PFSK-1 (cell line): ENCODE results near the gene FYN.

ENCODE experiments used
- FOXP2 ChIP-seq: optimal IDR thresholded peaks from 2 replicates; pipeline ENCODE3; 2011; ENCODE audit warnings: borderline replicate concordance, control low read depth, inconsistent platforms; ENCODE audit not compliant: insufficient read depth; ENCODE audit errors: extremely low read length, extremely low read depth
- POLR2AphosphoS5 ChIP-seq: IDR thresholded peaks from 2 replicates; pipeline ENCODE4 v1.6.1; 2012; ENCODE audit warnings: low read depth, mild to moderate bottlenecking, control low read depth, low read length, moderate library complexity
- SIN3A ChIP-seq: IDR thresholded peaks from 2 replicates; pipeline ENCODE4 v1.6.1; 2012; ENCODE audit warnings: mild to moderate bottlenecking, low read length, moderate library complexity, borderline replicate concordance; ENCODE audit not compliant: insufficient read depth
- TAF1 ChIP-seq: IDR thresholded peaks from 2 replicates; pipeline ENCODE4 v1.6.1; 2012; ENCODE audit warnings: low read length, control low read depth, borderline replicate concordance; ENCODE audit not compliant: insufficient read depth
- TF ChIP-seq, protein P1 (sequence below), 2 experiments: IDR thresholded peaks; 2 replicates each; pipeline versions ENCODE4 v1.6.1 to v1.8.0; 2011 to 2012; ENCODE audit warnings: low read depth in 2 of 2, low read length in 2 of 2, control low read depth in 1 of 2, inconsistent platforms in 1 of 2, mild to moderate bottlenecking in 1 of 2, moderate library complexity in 1 of 2; ENCODE audit not compliant: insufficient read depth in 1 of 2

Gene FYN

DNA sequence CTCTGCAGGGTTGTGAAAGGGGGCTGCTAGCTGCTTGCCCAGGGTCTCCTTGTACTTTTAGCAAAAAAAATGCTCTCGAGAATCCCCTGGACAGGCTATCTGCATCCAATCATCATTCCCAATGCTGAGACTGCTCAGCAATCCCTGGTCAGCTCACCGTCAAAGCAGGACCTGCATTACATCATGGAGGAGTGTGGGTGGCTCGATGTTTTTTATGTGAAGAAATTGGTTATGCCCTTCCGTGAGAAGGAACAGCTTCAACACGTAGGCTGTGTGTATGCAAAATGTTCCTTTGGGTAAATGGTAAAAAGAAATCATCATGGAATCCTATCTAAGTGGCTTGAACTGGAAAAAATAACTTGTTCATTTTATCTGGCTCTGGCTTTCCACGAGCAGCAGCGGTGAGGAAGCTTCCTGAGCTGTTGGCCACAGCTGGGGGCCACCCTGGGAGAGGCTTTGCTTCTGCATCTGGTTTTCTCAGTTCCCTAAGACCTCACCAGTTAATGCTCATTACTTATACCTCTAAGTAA is 111.4 kb downstream of the FYN start:
- TF ChIP-seq, protein P1, sequence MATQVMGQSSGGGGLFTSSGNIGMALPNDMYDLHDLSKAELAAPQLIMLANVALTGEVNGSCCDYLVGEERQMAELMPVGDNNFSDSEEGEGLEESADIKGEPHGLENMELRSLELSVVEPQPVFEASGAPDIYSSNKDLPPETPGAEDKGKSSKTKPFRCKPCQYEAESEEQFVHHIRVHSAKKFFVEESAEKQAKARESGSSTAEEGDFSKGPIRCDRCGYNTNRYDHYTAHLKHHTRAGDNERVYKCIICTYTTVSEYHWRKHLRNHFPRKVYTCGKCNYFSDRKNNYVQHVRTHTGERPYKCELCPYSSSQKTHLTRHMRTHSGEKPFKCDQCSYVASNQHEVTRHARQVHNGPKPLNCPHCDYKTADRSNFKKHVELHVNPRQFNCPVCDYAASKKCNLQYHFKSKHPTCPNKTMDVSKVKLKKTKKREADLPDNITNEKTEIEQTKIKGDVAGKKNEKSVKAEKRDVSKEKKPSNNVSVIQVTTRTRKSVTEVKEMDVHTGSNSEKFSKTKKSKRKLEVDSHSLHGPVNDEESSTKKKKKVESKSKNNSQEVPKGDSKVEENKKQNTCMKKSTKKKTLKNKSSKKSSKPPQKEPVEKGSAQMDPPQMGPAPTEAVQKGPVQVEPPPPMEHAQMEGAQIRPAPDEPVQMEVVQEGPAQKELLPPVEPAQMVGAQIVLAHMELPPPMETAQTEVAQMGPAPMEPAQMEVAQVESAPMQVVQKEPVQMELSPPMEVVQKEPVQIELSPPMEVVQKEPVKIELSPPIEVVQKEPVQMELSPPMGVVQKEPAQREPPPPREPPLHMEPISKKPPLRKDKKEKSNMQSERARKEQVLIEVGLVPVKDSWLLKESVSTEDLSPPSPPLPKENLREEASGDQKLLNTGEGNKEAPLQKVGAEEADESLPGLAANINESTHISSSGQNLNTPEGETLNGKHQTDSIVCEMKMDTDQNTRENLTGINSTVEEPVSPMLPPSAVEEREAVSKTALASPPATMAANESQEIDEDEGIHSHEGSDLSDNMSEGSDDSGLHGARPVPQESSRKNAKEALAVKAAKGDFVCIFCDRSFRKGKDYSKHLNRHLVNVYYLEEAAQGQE (IDR thresholded peaks at IDR 0.05; ENCODE audit: insufficient read depth in 1 of 2, low read depth in 2 of 2, low read length in 2 of 2) = no peak
- TF ChIP-seq SIN3A (no peak), POLR2AphosphoS5 (no peak), FOXP2 (no peak), TAF1 (no peak)

DNA sequence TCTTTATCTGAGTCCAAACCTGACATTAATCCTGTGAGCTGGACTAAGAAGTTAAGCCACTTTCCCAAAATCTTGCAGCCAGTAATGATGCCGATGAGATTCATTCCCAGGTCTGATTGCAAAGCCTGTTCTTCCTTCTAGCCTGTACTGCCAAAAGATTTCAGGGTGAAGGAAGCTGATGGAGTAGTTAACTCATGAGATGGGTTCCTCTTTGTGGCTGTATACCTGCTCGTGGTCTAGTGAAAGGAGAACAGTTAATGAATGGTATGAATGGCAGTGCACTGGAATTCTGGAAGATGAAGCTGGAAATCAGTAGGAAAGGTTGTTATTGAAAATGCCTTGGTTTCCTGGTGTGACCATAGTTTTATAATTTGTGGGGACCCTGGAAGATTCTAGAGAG is 112.0 kb downstream of the FYN start:
- TF ChIP-seq FOXP2 (no peak), POLR2AphosphoS5 (no peak), TAF1 (no peak), SIN3A (no peak)
- TF ChIP-seq, protein P1 (IDR thresholded peaks at IDR 0.05; ENCODE audit: insufficient read depth in 1 of 2, low read depth in 2 of 2, low read length in 2 of 2) = no peak

DNA sequence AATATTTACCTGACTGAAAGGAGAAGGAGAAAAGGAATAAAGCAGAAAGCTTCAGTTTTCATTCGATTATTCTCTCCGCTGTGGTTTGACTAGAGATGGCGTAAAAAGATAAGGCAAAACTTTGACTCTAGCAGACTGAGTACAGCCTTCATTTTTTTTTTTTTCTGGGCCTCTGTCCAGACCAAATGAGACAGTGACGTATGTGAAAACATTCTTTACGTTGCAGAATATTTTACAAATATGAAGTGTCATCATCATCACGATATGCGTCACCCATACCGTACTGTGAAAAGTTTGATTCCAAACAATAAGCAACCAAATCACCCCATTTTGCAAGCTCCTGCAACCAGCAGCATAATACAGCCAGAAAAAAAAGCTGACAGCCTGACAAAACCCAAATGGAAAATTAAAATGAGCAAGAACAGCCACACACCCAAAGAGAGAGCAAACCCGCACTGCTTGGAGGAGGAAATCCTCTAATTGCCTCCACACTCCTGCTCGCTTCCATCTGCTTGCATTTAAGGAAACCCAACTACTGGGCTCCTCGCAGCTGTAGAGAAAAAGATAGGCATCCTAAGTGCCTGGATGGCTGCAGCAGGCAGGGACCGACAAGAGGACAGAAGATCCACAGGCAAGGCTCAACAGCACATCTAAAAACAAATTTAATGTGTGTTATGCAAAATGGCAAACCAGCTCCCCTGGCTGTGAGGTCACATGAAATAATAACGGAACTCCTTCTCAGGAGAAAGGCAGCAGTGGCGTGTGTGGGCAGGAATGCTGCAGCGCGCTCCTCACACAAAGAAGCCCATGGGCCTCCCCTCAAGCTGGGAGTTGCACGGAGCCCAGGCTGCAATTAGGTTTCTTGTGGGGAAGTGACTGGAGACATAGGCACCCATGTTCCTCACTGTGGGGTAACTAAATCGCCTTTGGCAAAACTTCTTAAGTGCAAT is 113.1 kb downstream of the FYN start:
- TF ChIP-seq, protein P1 (IDR thresholded peaks at IDR 0.05; ENCODE audit: insufficient read depth in 1 of 2, low read depth in 2 of 2, low read length in 2 of 2) = no peak
- TF ChIP-seq TAF1 (no peak), SIN3A (no peak), FOXP2 (no peak), POLR2AphosphoS5 (no peak)

DNA sequence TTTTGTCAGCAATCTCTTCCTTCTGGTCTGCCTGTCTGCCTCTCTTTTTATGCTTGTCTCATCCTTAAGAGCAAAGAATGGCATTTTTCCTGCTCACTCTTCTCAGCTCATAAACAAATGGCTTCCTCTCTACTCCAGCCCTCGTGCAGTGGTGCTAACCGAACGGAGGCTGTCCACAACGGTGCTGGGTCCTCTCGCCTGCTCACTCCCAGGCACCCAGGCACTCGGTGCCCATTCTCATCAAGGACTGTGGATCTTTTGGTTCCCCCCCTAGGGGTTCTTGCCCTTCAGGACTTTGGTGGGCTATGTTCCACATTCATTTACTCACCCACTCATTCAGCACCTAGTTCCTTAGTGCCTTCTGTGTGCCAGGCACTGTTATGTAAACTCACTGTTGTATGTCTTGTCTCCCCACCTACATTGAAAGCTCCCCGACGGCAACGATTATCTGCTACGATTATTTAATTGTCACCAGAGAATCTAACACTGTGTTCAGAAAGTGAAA is 113.9 kb downstream of the FYN start:
- no peak for TF ChIP-seq SIN3A
- no peak for TF ChIP-seq TAF1
- TF ChIP-seq POLR2AphosphoS5 = no peak
- no peak for TF ChIP-seq FOXP2
- TF ChIP-seq, protein P1 (IDR thresholded peaks at IDR 0.05; ENCODE audit: insufficient read depth in 1 of 2, low read depth in 2 of 2, low read length in 2 of 2) = no peak
